ENCODE measurements around the gene SERINC3.

Gene SERINC3

GRCh38 chr20:44489931-44490330, 31.9 kb downstream of the SERINC3 start:
- CTCF ChIA-PET: interaction anchor here (1.4 to 4.5 kb wide), 3 partner anchors 86 to 273 kb away, joined by 3 to 29 read pairs (median 4); no protein-coding TSS in a partner anchor
- H3K4me3 ChIP-seq (ENCODE audit: low read depth, low read length): no peak overlapping the region
- DNase-seq (ENCODE audit: low read depth, low spot score): no peak
- TF ChIP-seq CTCF (IDR thresholded peaks at IDR 0.05; ENCODE audit: insufficient read depth, low read length, missing control alignments): no peak
- POLR2A ChIA-PET: no interaction called here

GRCh38 chr20:44489223-44489622, 32.6 kb downstream of the SERINC3 start:
- ChIA-PET POLR2A (no interaction called here), CTCF (interaction anchor here (1.4 to 4.5 kb wide), 3 partner anchors 86 to 272 kb away, joined by 3 to 29 read pairs (median 4); no protein-coding TSS in a partner anchor)
- no peak overlapping the region for H3K4me3 ChIP-seq (ENCODE audit: low read depth, low read length)
- DNase-seq (ENCODE audit: low read depth, low spot score): no peak
- no peak for TF ChIP-seq CTCF (IDR thresholded peaks at IDR 0.05; ENCODE audit: insufficient read depth, low read length, missing control alignments)

- ChIA-PET POLR2A (no interaction called here), CTCF (interaction anchor here (1.8 to 4.5 kb wide), 2 partner anchors 87 to 121 kb away, joined by 4 to 29 read pairs; no protein-coding TSS in a partner anchor)
- no peak for TF ChIP-seq CTCF (IDR thresholded peaks at IDR 0.05; ENCODE audit: insufficient read depth, low read length, missing control alignments)
- no peak overlapping the region for H3K4me3 ChIP-seq (ENCODE audit: low read depth, low read length)
- no peak for DNase-seq (ENCODE audit: low read depth, low spot score)
These were observed 33.3 kb downstream of the SERINC3 start for GRCh38 chr20:44488551-44488950.

- no peak for DNase-seq (ENCODE audit: low read depth, low spot score)
- H3K4me3 ChIP-seq (ENCODE audit: low read depth, low read length): no peak overlapping the region
- TF ChIP-seq CTCF (IDR thresholded peaks at IDR 0.05; ENCODE audit: insufficient read depth, low read length, missing control alignments): no peak
- CTCF ChIA-PET: interaction anchor here (1.0 kb wide), 1 partner anchor 101 kb away, joined by 3 read pairs; no protein-coding TSS in a partner anchor
- POLR2A ChIA-PET: no interaction called here
These were observed 36.1 kb downstream of the SERINC3 start for GRCh38 chr20:44485830-44486198.

GRCh38 chr20:44485078-44485829, 36.6 kb downstream of the SERINC3 start:
- ChIA-PET POLR2A (no interaction called here), CTCF (interaction anchor here (1.0 kb wide), 1 partner anchor 101 kb away, joined by 3 read pairs; no protein-coding TSS in a partner anchor)
- TF ChIP-seq CTCF (IDR thresholded peaks at IDR 0.05; ENCODE audit: insufficient read depth, low read length, missing control alignments): no peak
- DNase-seq (ENCODE audit: low read depth, low spot score): no peak
- H3K4me3 ChIP-seq (ENCODE audit: low read depth, low read length): no peak overlapping the region

- POLR2A ChIA-PET: no interaction called here
- no peak for TF ChIP-seq CTCF (IDR thresholded peaks at IDR 0.05; ENCODE audit: insufficient read depth, low read length, missing control alignments)
- no peak overlapping the region for H3K4me3 ChIP-seq (ENCODE audit: low read depth, low read length)
- no peak for DNase-seq (ENCODE audit: low read depth, low spot score)
- CTCF ChIA-PET: interaction anchor here (0.9 to 1.4 kb wide), 2 partner anchors 127 to 201 kb away, joined by 3 to 5 read pairs; no protein-coding TSS in a partner anchor
These were observed 38.8 kb downstream of the SERINC3 start for GRCh38 chr20:44483112-44483511.
